NCI-H1105 (cell line): ENCODE measurements around the gene VPS52.

ENCODE experiments used
- DNase-seq: peaks from one replicate; lab custom pipeline; 2025; lab: John Stamatoyannopoulos, UW

The VPS52 gene

GRCh38 chr6:33211136-33211535 is 60.5 kb downstream of the VPS52 start:
- no peak for DNase-seq

GRCh38 chr6:33209856-33210255 is 61.8 kb downstream of the VPS52 start:
- DNase-seq = no peak

DNA sequence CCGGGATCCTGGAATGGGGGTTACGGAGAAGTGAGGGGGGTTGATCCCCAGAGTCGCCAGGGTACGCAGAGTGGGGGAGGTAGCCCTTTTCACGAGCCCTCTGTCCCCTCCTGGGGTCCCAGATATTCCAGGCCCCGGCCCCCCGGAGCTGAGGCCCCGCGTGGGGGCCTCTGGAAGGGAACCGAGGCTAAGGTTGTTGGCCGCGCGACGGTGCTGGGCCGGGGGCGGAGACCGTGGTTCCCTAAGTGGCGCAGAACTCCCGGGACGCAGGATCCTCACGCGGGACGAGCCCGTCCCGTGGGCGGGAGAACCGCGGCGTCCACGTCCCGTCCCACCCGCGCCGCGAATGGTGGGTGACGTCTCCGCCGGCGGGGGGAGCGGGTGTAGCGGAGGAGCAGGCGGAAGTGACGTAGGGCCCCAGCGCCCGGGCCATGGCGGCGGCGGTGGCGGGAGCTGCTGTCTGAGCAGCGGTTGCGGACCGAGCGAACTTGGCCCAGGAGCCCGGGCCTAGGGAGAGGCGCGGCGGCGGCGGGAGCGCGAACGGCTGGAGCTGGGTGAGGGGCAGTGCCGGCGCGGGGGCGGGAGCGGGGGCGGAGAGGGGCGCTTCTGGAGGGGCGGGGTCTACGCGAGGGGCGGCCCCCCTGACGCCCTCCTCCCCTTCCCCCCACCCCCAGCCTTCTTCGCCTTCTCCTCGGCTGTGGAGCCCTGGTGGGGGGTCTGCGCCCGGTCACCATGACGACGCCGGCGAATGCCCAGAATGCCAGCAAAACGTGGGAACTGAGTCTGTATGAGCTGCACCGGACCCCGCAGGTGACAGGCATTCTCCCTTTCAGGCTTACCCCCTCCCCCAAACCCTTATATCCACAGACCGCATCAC is 63.3 kb downstream of the VPS52 start, which contains the start of gene RING1:
Gene RING1 (plus strand): TSS at position 410 of the 877 bp plus-strand sequence. CDS start 323 bp downstream, at position 733.
- peak; percentile 52 for DNase-seq

DNA sequence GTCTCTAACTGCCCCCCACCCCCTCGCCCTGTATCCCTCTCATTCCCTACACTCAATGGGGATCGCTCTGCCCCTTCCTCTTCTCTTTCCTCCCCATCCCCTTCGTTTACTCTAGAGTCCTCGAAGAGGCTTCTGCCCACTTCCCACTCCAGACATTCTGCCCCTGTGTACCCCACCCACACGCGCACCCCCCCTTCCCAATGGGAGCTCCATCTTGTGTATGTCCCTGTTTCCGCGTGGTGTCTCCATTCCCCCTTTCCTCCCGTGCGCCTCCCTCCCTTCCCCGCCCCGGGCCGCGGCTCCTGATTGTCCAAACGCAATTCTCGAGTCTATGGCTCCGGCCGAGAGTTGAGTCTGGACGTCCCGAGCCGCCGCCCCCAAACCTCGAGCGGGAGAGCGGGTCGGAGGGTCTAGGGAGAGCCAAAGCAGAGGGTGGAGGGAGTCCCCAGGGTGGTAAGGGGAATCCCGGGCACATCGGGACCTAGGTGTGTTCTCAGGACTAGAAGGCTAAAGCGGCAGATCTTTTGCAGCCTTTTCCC is 64.1 kb downstream of the VPS52 start:
- DNase-seq = no peak

- no peak for DNase-seq
Measured at GRCh38 chr6:33206864-33207551, 64.7 kb downstream of the VPS52 start.

DNA sequence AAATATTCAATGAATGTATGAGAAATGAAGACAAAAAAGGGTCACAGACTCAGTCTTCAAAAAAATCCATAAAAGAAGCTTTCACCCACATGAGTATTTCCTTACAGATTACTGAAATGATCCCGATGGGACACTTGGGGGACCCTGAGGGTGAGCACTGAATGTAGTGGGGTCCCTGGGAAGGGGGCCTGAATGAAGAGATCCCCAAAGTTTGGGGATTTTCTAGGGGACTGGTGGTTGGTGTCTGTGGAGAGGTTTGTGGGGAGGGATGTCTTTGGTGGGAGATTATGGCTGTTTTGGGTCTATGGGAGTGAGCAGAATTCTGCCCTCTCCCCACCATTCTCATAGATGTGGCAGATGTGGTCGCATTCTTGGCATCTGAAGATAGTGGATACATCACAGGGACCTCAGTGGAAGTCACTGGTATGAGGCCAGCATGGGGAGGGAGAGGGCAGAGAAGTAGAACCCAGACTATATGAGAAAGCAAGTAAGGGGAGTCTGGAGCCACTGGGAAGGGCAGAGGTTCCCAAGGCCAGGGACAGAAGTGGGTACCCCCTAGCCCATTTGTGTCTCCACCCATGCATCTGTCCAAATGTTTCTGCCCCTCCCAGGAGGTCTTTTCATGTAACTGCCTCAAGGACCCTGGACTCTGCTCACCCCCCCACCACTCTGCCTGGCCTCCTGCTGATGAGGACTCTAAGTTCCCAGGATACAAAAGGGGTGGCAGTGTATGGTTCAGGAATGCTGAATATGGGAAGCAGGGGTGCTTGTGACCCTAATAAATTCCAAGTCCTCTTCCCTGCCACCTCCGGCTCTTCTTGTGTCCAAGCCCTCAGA is 65.4 kb downstream of the VPS52 start:
- no peak for DNase-seq

DNA sequence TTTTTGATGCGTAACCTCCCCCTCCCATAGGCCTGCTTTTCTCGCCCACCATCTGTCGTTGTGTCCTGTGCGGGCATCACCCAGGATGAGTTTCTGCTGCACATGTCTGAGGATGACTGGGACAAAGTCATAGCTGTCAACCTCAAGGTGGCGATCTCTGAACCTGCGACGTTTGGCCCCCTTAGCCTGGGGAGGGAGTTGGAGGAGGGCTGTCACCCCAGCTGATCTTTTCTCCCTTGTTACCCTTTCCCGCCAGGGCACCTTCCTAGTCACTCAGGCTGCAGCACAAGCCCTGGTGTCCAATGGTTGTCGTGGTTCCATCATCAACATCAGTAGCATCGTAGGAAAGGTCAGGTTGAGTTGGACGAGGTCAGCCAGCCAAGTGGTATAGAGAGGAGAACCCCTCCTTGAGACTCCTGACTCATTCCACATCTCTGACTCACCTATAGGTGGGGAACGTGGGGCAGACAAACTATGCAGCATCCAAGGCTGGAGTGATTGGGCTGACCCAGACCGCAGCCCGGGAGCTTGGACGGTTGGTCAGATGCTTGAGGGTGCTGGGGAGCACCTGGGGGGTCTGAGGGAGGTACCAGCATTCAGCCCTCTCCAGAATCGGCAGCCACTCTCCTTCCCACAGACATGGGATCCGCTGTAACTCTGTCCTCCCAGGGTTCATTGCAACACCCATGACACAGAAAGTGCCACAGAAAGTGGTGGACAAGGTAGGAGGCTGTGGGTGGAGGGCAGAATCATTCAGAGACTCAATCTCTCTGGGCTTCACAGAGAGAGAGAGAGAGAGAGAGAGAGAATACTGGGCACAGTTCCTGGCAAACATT is 66.3 kb downstream of the VPS52 start:
- no peak for DNase-seq

- peak; percentile 93 for DNase-seq
Measured at GRCh38 chr6:33204415-33205190, 67.1 kb downstream of the VPS52 start, which contains the start of gene HSD17B8. Gene HSD17B8 (plus strand): TSS chr6:33204655. CDS start chr6:33204669, 14 bp downstream.

- DNase-seq = no peak
Measured at GRCh38 chr6:33204165-33204414, 67.6 kb downstream of the VPS52 start.

DNA sequence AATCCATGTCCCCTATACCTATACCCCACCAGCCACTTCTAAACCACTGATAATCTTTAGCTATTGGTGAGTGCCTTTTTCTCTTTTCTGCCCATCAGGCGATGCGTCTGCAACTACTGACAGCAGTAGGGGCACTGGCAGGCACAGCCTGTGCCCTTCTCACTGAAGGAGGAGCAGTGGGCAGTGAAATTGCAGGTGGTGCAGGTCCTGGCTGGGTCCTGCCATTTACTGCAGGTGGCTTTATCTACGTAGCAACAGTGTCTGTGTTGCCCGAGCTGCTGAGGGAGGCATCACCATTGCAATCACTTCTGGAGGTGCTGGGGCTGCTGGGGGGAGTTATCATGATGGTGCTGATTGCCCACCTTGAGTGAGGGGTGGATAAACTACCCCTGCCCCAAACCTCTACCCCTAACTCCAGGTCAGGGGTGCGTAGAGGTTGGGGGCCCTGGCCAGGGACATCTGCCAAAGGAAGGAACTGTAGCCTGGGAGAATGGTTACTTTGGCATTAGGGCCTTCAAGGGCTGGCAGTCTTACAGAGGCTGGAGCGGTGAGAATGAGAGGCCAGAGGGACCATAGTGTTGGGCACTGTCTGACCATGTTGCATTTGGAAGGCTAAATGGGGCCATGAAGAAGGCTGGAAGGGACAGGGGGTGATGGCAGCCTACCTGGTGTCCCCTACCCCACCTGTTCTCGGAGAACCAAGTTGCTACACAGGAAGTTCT is 68.1 kb downstream of the VPS52 start:
- DNase-seq = no peak

DNA sequence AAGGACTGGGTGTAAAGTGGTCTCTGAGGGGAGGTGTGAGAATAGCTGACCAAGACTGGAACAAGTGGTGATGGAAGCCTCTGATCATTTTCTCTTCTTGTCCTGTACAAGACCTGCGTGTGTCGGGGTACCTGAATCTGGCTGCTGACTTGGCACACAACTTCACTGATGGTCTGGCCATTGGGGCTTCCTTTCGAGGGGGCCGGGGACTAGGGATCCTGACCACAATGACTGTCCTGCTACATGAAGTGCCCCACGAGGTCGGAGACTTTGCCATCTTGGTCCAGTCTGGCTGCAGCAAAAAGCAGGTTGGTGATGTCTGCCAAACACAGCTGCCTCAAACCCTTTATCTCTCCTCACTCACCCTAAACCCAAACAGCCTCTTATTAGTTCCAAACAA is 68.9 kb downstream of the VPS52 start:
- no peak for DNase-seq

DNA sequence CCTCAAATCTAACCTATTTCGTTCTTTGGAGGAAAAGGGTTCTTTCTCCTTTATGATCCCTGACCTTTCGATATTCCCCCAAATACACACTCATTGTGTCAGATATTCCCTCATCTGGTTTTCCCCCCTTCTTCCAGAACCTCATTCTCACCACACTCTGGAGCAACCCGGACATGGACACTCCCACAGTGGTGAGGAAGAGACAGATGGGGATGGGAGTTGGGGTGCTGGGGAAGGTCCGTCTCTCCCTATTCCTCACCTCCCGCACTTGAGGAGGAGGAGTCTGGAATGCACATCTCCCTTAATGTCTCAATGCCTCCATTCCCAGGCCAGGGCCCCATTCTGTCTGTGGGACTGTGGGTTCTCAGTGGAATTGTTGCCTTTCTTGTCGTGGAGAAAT is 69.7 kb downstream of the VPS52 start:
- no peak for DNase-seq

DNA sequence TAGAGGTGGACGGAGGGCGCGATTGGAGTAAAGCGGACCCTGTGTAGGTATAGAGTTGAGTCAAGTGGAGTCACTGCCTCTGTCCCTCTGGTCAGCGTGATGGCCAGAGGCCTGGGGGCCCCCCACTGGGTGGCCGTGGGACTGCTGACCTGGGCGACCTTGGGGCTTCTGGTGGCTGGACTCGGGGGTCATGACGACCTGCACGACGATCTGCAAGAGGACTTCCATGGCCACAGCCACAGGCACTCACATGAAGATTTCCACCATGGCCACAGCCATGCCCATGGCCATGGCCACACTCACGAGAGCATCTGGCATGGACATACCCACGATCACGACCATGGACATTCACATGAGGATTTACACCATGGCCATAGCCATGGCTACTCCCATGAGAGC is 70.5 kb downstream of the VPS52 start:
- no peak for DNase-seq
